ENCODE measurements around the gene UBN1. TPM values are rescaled to one million over a fixed set of nuclear protein-coding genes. Genes with fewer than 3 reads are reported as not detected.
A peak's percentile ranks its signal among the peaks of the same experiment; 100 is the strongest.

UBN1 gene
- total RNA-seq, 1 experiment from 2014 or later, result 21.4 TPM

DNA sequence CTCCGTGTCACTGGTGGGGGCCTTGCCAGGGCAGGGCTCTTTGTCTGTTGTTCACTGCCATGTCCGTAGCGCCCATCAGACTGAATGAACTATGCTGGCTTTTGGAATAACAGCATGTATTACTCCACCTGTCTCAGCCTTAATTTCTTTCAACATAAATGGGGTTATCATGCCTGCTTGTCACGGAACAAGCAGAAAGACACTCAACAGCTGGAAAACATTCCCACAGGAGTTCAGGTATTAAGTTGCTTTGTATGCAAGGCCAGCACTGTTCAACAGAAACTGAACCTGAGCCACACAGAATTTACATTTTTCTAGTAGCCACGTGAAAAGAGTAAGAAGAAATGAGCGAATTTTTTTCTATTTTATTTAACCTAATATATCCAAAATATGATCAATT is 76.6 kb downstream of the UBN1 start:
- no peak overlapping the region for H2AFZ ChIP-seq (ENCODE audit: low read length)
- no TSS peak for BruUV-seq (replicated peaks)
- H3K9me3 ChIP-seq (ENCODE audit: low read length), result peaks cover 6% of the 10 kb centered on the region
- H3K9me2 ChIP-seq (replicated peaks; ENCODE audit: low read length), result no peaks in the 10 kb centered on the region
- no peaks in the 10 kb centered on the region for H3K27me3 ChIP-seq (ENCODE audit: low read length)
- no peak for ATAC-seq
- ChIA-PET POLR2A (ENCODE audit: unreplicated experiment) (no interaction called here), CTCF (no interaction called here)
- DNase-seq, result no peak
- H4K20me1 ChIP-seq (ENCODE audit: low read length), result no peaks in the 10 kb centered on the region
- peaks cover 10% of the 10 kb centered on the region for H3K36me3 ChIP-seq (ENCODE audit: low read depth, low read length)
- no peak overlapping the region for H3K4me3 ChIP-seq (ENCODE audit: low read length)
- peaks cover 4% of the 10 kb centered on the region; the same call in 1 of the 2 replicates for H3K79me2 ChIP-seq (ENCODE audit: low read length)
- H3K4me1 ChIP-seq (ENCODE audit: insufficient read depth, low read length), result peaks cover 26% of the 10 kb centered on the region
- TF ChIP-seq CTCF (conservative IDR thresholded peaks at IDR 0.05; ENCODE audit: low read depth, low read length), result no peak
- TF ChIP-seq EZH2phosphoT487 (IDR thresholded peaks at IDR 0.05; ENCODE audit: borderline replicate concordance, low read length), result no peak
- TF ChIP-seq EZH2 (IDR thresholded peaks at IDR 0.05; ENCODE audit: low read length, unreplicated experiment), result no peak
- intact Hi-C loops (cut with micrococcal nuclease), result no loop called here
- no peaks in the 10 kb centered on the region for H3F3A ChIP-seq (ENCODE audit: low read length, unreplicated experiment)
- no peak overlapping the region for H3K27ac ChIP-seq (ENCODE audit: low read length)
- H3K9ac ChIP-seq (ENCODE audit: low read length), result no peak overlapping the region
- no peak overlapping the region for H3K4me2 ChIP-seq (ENCODE audit: low read length)

GRCh38 chr16:4924593-4925292 is 77.5 kb downstream of the UBN1 start:
- H3K27me3 ChIP-seq (ENCODE audit: low read length), result no peaks in the 10 kb centered on the region
- H3K4me1 ChIP-seq (ENCODE audit: insufficient read depth, low read length), result peaks cover 19% of the 10 kb centered on the region
- no peak overlapping the region for H3K9ac ChIP-seq (ENCODE audit: low read length)
- H3K4me3 ChIP-seq (ENCODE audit: low read length), result no peak overlapping the region
- ATAC-seq (peak; percentile 87), DNase-seq (peak; percentile 86)
- peak overlapping the region; percentile 56 for H3K4me2 ChIP-seq (ENCODE audit: low read length)
- TF ChIP-seq CTCF (conservative IDR thresholded peaks at IDR 0.05; ENCODE audit: low read depth, low read length), result no peak
- TF ChIP-seq EZH2 (IDR thresholded peaks at IDR 0.05; ENCODE audit: low read length, unreplicated experiment), result no peak
- no peak for TF ChIP-seq EZH2phosphoT487 (IDR thresholded peaks at IDR 0.05; ENCODE audit: borderline replicate concordance, low read length)
- peaks cover 4% of the 10 kb centered on the region; the same call in 1 of the 2 replicates for H3K79me2 ChIP-seq (ENCODE audit: low read length)
- intact Hi-C loops (cut with micrococcal nuclease), result no loop called here
- peaks cover 10% of the 10 kb centered on the region for H3K36me3 ChIP-seq (ENCODE audit: low read depth, low read length)
- ChIA-PET POLR2A (ENCODE audit: unreplicated experiment) (no interaction called here), CTCF (interaction anchor here (0.6 kb wide), 2 partner anchors 362 to 670 kb away, joined by 3 read pairs; no protein-coding TSS in a partner anchor)
- H4K20me1 ChIP-seq (ENCODE audit: low read length), result no peaks in the 10 kb centered on the region
- no peak overlapping the region for H3K27ac ChIP-seq (ENCODE audit: low read length)
- H3K9me2 ChIP-seq (replicated peaks; ENCODE audit: low read length), result no peaks in the 10 kb centered on the region
- H2AFZ ChIP-seq (ENCODE audit: low read length), result no peak overlapping the region
- H3K9me3 ChIP-seq (ENCODE audit: low read length), result peaks cover 6% of the 10 kb centered on the region
- no peaks in the 10 kb centered on the region for H3F3A ChIP-seq (ENCODE audit: low read length, unreplicated experiment)
- BruUV-seq (replicated peaks), result no TSS peak

DNA sequence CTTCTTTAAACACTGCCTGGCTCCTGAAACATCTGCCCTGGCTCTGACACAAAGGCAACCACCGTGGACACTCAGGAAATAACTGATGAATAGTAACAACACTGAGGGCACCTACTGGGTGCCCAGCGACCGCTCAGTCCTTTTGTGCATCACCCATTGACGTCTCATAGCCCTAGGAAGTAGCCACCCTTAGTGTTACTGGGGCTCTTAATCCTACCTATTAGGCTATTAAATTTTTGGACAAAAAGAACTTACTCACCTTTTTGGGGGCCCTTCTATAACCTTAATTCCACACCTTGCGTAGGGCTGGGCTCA is 78.0 kb downstream of the UBN1 start:
- H3K9me3 ChIP-seq (ENCODE audit: low read length), result peaks cover 6% of the 10 kb centered on the region
- intact Hi-C loops (cut with micrococcal nuclease), result no loop called here
- H3K4me3 ChIP-seq (ENCODE audit: low read length), result no peak overlapping the region
- H3K4me2 ChIP-seq (ENCODE audit: low read length), result peak overlapping the region; percentile 56
- BruUV-seq (replicated peaks), result no TSS peak
- ATAC-seq (peak; percentile 75), DNase-seq (no peak)
- no peak overlapping the region for H2AFZ ChIP-seq (ENCODE audit: low read length)
- CTCF ChIA-PET, result interaction anchor here (0.6 kb wide), 2 partner anchors 362 to 671 kb away, joined by 3 read pairs; no protein-coding TSS in a partner anchor
- H3K79me2 ChIP-seq (ENCODE audit: low read length), result peaks cover 4% of the 10 kb centered on the region; the same call in 1 of the 2 replicates
- no peak overlapping the region for H3K27ac ChIP-seq (ENCODE audit: low read length)
- H4K20me1 ChIP-seq (ENCODE audit: low read length), result no peaks in the 10 kb centered on the region
- H3K9me2 ChIP-seq (replicated peaks; ENCODE audit: low read length), result no peaks in the 10 kb centered on the region
- no peaks in the 10 kb centered on the region for H3K27me3 ChIP-seq (ENCODE audit: low read length)
- no peaks in the 10 kb centered on the region for H3F3A ChIP-seq (ENCODE audit: low read length, unreplicated experiment)
- H3K4me1 ChIP-seq (ENCODE audit: insufficient read depth, low read length), result peaks cover 19% of the 10 kb centered on the region
- POLR2A ChIA-PET (ENCODE audit: unreplicated experiment), result no interaction called here
- TF ChIP-seq CTCF (conservative IDR thresholded peaks at IDR 0.05; ENCODE audit: low read depth, low read length) (no peak), EZH2phosphoT487 (IDR thresholded peaks at IDR 0.05; ENCODE audit: borderline replicate concordance, low read length) (no peak), EZH2 (IDR thresholded peaks at IDR 0.05; ENCODE audit: low read length, unreplicated experiment) (no peak)
- no peak overlapping the region for H3K9ac ChIP-seq (ENCODE audit: low read length)
- H3K36me3 ChIP-seq (ENCODE audit: low read depth, low read length), result peaks cover 10% of the 10 kb centered on the region

Data from PC-3 (cell line).